HL-60 (cell line): ENCODE data around the gene SLC6A9.

Experiments
- GABPA ChIP-seq: IDR thresholded peaks from 2 replicates; pipeline ENCODE4 v1.6.1; 2012; ENCODE audit warnings: low read depth
- POLR2AphosphoS5 ChIP-seq: IDR thresholded peaks from 2 replicates; pipeline ENCODE4 v1.6.1; 2012; ENCODE audit warnings: low read depth
- SPI1 ChIP-seq: IDR thresholded peaks from 2 replicates; pipeline ENCODE4 v1.6.1; 2012; ENCODE audit warnings: low read depth, mild to moderate bottlenecking, borderline replicate concordance
- TF ChIP-seq, protein P1 (sequence below): IDR thresholded peaks from one replicate; pipeline ENCODE4 v1.5.1; 2011; ENCODE audit warnings: low read length, control low read depth, inconsistent platforms; ENCODE audit not compliant: insufficient read depth
- TF ChIP-seq, protein P2 (sequence below): IDR thresholded peaks from 2 replicates; pipeline ENCODE4 v1.6.1; 2012; ENCODE audit warnings: low read depth; ENCODE audit not compliant: insufficient replicate concordance

DNA sequence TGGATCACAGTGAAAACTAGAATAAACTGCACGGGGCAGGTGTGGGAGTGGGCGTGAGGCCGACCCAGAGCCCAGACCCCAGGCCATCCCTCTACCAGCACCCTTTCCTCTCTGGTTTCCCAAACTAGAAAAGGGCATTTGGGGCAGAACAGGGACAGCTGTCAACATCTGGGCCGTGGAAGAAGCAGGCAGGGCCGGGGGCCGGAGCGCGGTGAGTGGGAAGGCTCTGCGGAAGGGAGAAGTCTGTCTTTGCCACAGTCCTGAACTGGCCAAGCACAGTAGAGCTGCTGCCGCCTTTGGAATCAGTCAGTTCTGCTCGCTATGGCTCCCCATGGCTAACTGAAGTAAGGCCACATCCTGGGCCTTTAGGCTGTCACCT is 33.3 kb downstream of the SLC6A9 start:
- TF ChIP-seq POLR2AphosphoS5 (no peak), SPI1 (no peak), GABPA (no peak)
- TF ChIP-seq, protein P1, sequence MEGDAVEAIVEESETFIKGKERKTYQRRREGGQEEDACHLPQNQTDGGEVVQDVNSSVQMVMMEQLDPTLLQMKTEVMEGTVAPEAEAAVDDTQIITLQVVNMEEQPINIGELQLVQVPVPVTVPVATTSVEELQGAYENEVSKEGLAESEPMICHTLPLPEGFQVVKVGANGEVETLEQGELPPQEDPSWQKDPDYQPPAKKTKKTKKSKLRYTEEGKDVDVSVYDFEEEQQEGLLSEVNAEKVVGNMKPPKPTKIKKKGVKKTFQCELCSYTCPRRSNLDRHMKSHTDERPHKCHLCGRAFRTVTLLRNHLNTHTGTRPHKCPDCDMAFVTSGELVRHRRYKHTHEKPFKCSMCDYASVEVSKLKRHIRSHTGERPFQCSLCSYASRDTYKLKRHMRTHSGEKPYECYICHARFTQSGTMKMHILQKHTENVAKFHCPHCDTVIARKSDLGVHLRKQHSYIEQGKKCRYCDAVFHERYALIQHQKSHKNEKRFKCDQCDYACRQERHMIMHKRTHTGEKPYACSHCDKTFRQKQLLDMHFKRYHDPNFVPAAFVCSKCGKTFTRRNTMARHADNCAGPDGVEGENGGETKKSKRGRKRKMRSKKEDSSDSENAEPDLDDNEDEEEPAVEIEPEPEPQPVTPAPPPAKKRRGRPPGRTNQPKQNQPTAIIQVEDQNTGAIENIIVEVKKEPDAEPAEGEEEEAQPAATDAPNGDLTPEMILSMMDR, result no peak
- TF ChIP-seq, protein P2, sequence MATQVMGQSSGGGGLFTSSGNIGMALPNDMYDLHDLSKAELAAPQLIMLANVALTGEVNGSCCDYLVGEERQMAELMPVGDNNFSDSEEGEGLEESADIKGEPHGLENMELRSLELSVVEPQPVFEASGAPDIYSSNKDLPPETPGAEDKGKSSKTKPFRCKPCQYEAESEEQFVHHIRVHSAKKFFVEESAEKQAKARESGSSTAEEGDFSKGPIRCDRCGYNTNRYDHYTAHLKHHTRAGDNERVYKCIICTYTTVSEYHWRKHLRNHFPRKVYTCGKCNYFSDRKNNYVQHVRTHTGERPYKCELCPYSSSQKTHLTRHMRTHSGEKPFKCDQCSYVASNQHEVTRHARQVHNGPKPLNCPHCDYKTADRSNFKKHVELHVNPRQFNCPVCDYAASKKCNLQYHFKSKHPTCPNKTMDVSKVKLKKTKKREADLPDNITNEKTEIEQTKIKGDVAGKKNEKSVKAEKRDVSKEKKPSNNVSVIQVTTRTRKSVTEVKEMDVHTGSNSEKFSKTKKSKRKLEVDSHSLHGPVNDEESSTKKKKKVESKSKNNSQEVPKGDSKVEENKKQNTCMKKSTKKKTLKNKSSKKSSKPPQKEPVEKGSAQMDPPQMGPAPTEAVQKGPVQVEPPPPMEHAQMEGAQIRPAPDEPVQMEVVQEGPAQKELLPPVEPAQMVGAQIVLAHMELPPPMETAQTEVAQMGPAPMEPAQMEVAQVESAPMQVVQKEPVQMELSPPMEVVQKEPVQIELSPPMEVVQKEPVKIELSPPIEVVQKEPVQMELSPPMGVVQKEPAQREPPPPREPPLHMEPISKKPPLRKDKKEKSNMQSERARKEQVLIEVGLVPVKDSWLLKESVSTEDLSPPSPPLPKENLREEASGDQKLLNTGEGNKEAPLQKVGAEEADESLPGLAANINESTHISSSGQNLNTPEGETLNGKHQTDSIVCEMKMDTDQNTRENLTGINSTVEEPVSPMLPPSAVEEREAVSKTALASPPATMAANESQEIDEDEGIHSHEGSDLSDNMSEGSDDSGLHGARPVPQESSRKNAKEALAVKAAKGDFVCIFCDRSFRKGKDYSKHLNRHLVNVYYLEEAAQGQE, result no peak
